ENCODE results near the gene CDS1.

DNA sequence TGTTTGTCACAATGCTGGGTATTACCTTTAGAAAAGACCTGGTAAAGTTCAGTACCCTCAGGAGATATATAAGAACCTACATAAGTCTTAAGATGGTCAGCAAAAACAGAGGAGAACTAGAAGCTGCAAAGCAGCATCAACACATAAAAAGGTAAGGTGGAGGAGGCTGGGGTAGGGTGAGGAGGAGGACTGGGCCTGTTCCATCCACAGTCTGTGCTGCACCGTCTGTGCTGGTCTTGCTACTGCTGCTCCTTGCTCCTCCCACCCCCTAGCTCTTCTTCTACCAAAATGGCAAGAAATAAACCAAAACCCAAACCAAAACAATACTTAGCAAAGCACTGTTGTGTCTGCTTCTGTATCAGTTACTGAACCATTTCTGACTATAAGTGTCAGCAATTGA, 102.2 kb downstream of the CDS1 start:
- TF ChIP-seq POLR2A (IDR thresholded peaks at IDR 0.05) = no peak
- TF ChIP-seq, protein P1, sequence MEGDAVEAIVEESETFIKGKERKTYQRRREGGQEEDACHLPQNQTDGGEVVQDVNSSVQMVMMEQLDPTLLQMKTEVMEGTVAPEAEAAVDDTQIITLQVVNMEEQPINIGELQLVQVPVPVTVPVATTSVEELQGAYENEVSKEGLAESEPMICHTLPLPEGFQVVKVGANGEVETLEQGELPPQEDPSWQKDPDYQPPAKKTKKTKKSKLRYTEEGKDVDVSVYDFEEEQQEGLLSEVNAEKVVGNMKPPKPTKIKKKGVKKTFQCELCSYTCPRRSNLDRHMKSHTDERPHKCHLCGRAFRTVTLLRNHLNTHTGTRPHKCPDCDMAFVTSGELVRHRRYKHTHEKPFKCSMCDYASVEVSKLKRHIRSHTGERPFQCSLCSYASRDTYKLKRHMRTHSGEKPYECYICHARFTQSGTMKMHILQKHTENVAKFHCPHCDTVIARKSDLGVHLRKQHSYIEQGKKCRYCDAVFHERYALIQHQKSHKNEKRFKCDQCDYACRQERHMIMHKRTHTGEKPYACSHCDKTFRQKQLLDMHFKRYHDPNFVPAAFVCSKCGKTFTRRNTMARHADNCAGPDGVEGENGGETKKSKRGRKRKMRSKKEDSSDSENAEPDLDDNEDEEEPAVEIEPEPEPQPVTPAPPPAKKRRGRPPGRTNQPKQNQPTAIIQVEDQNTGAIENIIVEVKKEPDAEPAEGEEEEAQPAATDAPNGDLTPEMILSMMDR (IDR thresholded peaks at IDR 0.05) = no peak
- TF ChIP-seq POLR2AphosphoS5 (IDR thresholded peaks at IDR 0.05; ENCODE audit: insufficient read depth in 1 of 2, low read depth in 1 of 2) = no peak
